Measurements from ENCODE around the gene GRIK4. TPM values are rescaled to one million over a fixed set of nuclear protein-coding genes. Genes with fewer than 3 reads are reported as not detected.
A peak's percentile ranks its signal among the peaks of the same experiment; 100 is the strongest.

The GRIK4 gene
- total RNA-seq, 1 donor from 2014 or later: 0.36 TPM

GRCh38 chr11:120545813-120546212, 34.3 kb downstream of the GRIK4 start:
- no peak overlapping the region for H3K4me3 Mint-ChIP-seq
- H3K27ac ChIP-seq: no peak overlapping the region
- no peaks in the 10 kb centered on the region for H3K79me2 ChIP-seq (ENCODE audit: low read depth)
- H3K36me3 Mint-ChIP-seq: no peaks in the 10 kb centered on the region
- no peak overlapping the region for H3K4me3 ChIP-seq
- DNase-seq (ENCODE audit: low spot score): no peak
- H3K9me3 Mint-ChIP-seq: peaks cover 7% of the 10 kb centered on the region
- H3K27me3 ChIP-seq: no peaks in the 10 kb centered on the region
- H4K20me1 ChIP-seq (ENCODE audit: low read depth): no peaks in the 10 kb centered on the region
- H3K27ac Mint-ChIP-seq: no peak overlapping the region
- H3K9me3 ChIP-seq (ENCODE audit: low read depth): no peaks in the 10 kb centered on the region
- H3K27me3 Mint-ChIP-seq (ENCODE audit: insufficient read depth, low read depth): peaks cover 8% of the 10 kb centered on the region
- H3K36me3 ChIP-seq: no peaks in the 10 kb centered on the region
- H3F3A ChIP-seq (ENCODE audit: low read depth): no peaks in the 10 kb centered on the region
- H3K4me1 ChIP-seq: peaks cover 8% of the 10 kb centered on the region
- H3K4me2 ChIP-seq: no peak overlapping the region
- H3K9ac ChIP-seq: no peak overlapping the region
- H3K4me1 Mint-ChIP-seq: peaks cover 43% of the 10 kb centered on the region
- no peak overlapping the region for H2AFZ ChIP-seq (replicated peaks)
- TF ChIP-seq CTCF (IDR thresholded peaks at IDR 0.05) (no peak), EZH2 (IDR thresholded peaks at IDR 0.05) (no peak), EZH2phosphoT487 (IDR thresholded peaks at IDR 0.05) (no peak)

GRCh38 chr11:120546312-120547205, 35.0 kb downstream of the GRIK4 start:
- Histone ChIP-seq H3K27ac (no peak overlapping the region), H3K9ac (no peak overlapping the region)

GRCh38 chr11:120547316-120547715, 35.8 kb downstream of the GRIK4 start:
- no peak for TF ChIP-seq CTCF (IDR thresholded peaks at IDR 0.05)
- TF ChIP-seq EZH2 (IDR thresholded peaks at IDR 0.05): no peak
- TF ChIP-seq EZH2phosphoT487 (IDR thresholded peaks at IDR 0.05): no peak

More at GRCh38 chr11:120546312-120547205, 35.0 kb downstream of the GRIK4 start:
- Histone ChIP-seq H3K79me2 (ENCODE audit: low read depth) (no peaks in the 10 kb centered on the region), H3K4me3 (no peak overlapping the region), H4K20me1 (ENCODE audit: low read depth) (no peaks in the 10 kb centered on the region), H3K36me3 (no peaks in the 10 kb centered on the region), H3K9me3 (ENCODE audit: low read depth) (no peaks in the 10 kb centered on the region), H2AFZ (replicated peaks) (no peak overlapping the region), H3F3A (ENCODE audit: low read depth) (no peaks in the 10 kb centered on the region), H3K27me3 (no peaks in the 10 kb centered on the region), H3K4me1 (peaks cover 4% of the 10 kb centered on the region), H3K4me2 (no peak overlapping the region)
- TF ChIP-seq CTCF (IDR thresholded peaks at IDR 0.05) (no peak), EZH2 (IDR thresholded peaks at IDR 0.05) (no peak), EZH2phosphoT487 (IDR thresholded peaks at IDR 0.05) (no peak)
- DNase-seq (ENCODE audit: low spot score): peak; percentile 51
- peaks cover 6% of the 10 kb centered on the region for H3K9me3 Mint-ChIP-seq
- no peak overlapping the region for H3K27ac Mint-ChIP-seq
- peaks cover 8% of the 10 kb centered on the region for H3K27me3 Mint-ChIP-seq (ENCODE audit: insufficient read depth, low read depth)
- H3K36me3 Mint-ChIP-seq: no peaks in the 10 kb centered on the region
- H3K4me3 Mint-ChIP-seq: no peak overlapping the region
- H3K4me1 Mint-ChIP-seq: peaks cover 44% of the 10 kb centered on the region

More at GRCh38 chr11:120547316-120547715, 35.8 kb downstream of the GRIK4 start:
- Histone ChIP-seq H3K27me3 (no peaks in the 10 kb centered on the region), H3K79me2 (ENCODE audit: low read depth) (no peaks in the 10 kb centered on the region), H3K4me2 (no peak overlapping the region), H3F3A (ENCODE audit: low read depth) (no peaks in the 10 kb centered on the region), H3K4me3 (no peak overlapping the region), H4K20me1 (ENCODE audit: low read depth) (no peaks in the 10 kb centered on the region), H3K27ac (no peak overlapping the region), H3K9me3 (ENCODE audit: low read depth) (no peaks in the 10 kb centered on the region), H3K36me3 (no peaks in the 10 kb centered on the region), H3K4me1 (peaks cover 4% of the 10 kb centered on the region), H2AFZ (replicated peaks) (no peak overlapping the region), H3K9ac (no peak overlapping the region)
- peaks cover 2% of the 10 kb centered on the region for H3K9me3 Mint-ChIP-seq
- H3K27me3 Mint-ChIP-seq (ENCODE audit: insufficient read depth, low read depth): peaks cover 10% of the 10 kb centered on the region
- no peak overlapping the region for H3K27ac Mint-ChIP-seq
- no peak for DNase-seq (ENCODE audit: low spot score)
- H3K36me3 Mint-ChIP-seq: no peaks in the 10 kb centered on the region
- no peak overlapping the region for H3K4me3 Mint-ChIP-seq
- peaks cover 44% of the 10 kb centered on the region for H3K4me1 Mint-ChIP-seq
